Caco-2 (cell line): ENCODE data around the gene NAA80. TPM values are rescaled to one million over a fixed set of nuclear protein-coding genes. Genes with fewer than 3 reads are reported as not detected.

Source experiments
- BruUV-seq: library from RNA; stranded (reverse); fragments of 400-500 nt; replicated peaks from 2 replicates; lab custom pipeline; 2021; lab: Mats Ljungman, UMichigan
- CTCF ChIA-PET: fragments of 300-600 bp; sonication (Branson Sonifier 250); formaldehyde crosslinking; loops from one replicate; lab custom pipeline; 2022; ENCODE audit warnings: antibody characterized with exemption; lab: Charles Lee
- POLR2A ChIA-PET: fragments of 300-600 bp; sonication (Branson Sonifier 250); formaldehyde crosslinking; loops from one replicate; lab custom pipeline; 2022; ENCODE audit warnings: antibody characterized with exemption; lab: Charles Lee
- DNase-seq, 2 experiments: peaks; one replicate each; pipeline versions ENCODE4 v3.0.0 to v3.0.0-alpha.2; 2020 to 2022
- H3K27me3 ChIP-seq: replicated peaks from 2 replicates; pipeline ENCODE4 v1.6.0; 2011; ENCODE audit warnings: low read length; ENCODE audit not compliant: control insufficient read depth, insufficient read depth
- H3K36me3 ChIP-seq: 2 replicates; pipeline ENCODE4 v1.5.1; 2011; ENCODE audit warnings: low read length; ENCODE audit not compliant: control insufficient read depth, insufficient read depth
- H3K4me1 ChIP-seq: fragments of 250-450 bp; sonication (Bioruptor Pico); 2 replicates; pipeline ENCODE4 v1.5.1; 2020; ENCODE audit warnings: mild to moderate bottlenecking
- H3K4me3 ChIP-seq: 2 replicates; pipeline ENCODE4 v1.5.1; 2011; ENCODE audit warnings: low read depth, mild to moderate bottlenecking, control low read depth, low read length
- H3K9me3 ChIP-seq: fragments of 250-450 bp; sonication (Bioruptor Pico); 2 replicates; pipeline ENCODE4 v1.5.1; 2020; ENCODE audit warnings: mild to moderate bottlenecking, moderate library complexity
- H3K27ac Mint-ChIP-seq: one replicate; pipeline ENCODE4 v1.8.0; 2022; ENCODE audit warnings: mixed read lengths; ENCODE audit not compliant: unreplicated experiment
- H3K27me3 Mint-ChIP-seq: one replicate; pipeline ENCODE4 v1.8.0; 2022; ENCODE audit warnings: mixed read lengths; ENCODE audit not compliant: insufficient read depth, unreplicated experiment
- H3K36me3 Mint-ChIP-seq: one replicate; pipeline ENCODE4 v1.8.0; 2022; ENCODE audit warnings: mild to moderate bottlenecking, mixed read lengths; ENCODE audit not compliant: insufficient read depth, unreplicated experiment
- H3K4me1 Mint-ChIP-seq: one replicate; pipeline ENCODE4 v1.8.0; 2022; ENCODE audit warnings: low read depth, mixed read lengths; ENCODE audit not compliant: unreplicated experiment
- H3K4me3 Mint-ChIP-seq: one replicate; pipeline ENCODE4 v1.8.0; 2022; ENCODE audit warnings: mild to moderate bottlenecking, moderate library complexity, mixed read lengths; ENCODE audit not compliant: unreplicated experiment
- H3K9me3 Mint-ChIP-seq: one replicate; pipeline ENCODE4 v1.8.0; 2022; ENCODE audit warnings: mixed read lengths; ENCODE audit not compliant: unreplicated experiment
- intact Hi-C: fragments of 100-400 bp; cut with micrococcal nuclease; formaldehyde crosslinking; loops from one replicate; pipeline ENCODE4 v1.10.0; 2022; ENCODE audit not compliant: unreplicated experiment
- total RNA-seq: library from RNA; stranded (reverse); gene quantifications from 2 replicates; pipeline ENCODE4 v1.2.3, GENCODE V29; 2022
- TF ChIP-seq, protein P1 (sequence below), 2 experiments: fragments of 200-600 bp in 1 of 2; IDR thresholded peaks; 1 replicate in 1 of 2; 2 replicates in 1 of 2; pipeline versions ENCODE4 v1.5.1 to v1.8.0; 2011 to 2022; ENCODE audit warnings: antibody characterized with exemption in 1 of 2, control low read depth in 1 of 2, inconsistent platforms in 1 of 2, low read depth in 1 of 2, low read length in 1 of 2, mild to moderate bottlenecking in 1 of 2, moderate library complexity in 1 of 2; ENCODE audit not compliant: insufficient read depth in 1 of 2, severe bottlenecking in 1 of 2, unreplicated experiment in 1 of 2

Gene NAA80
- total RNA-seq, 1 experiment from 2014 or later: 8.2 TPM

DNA sequence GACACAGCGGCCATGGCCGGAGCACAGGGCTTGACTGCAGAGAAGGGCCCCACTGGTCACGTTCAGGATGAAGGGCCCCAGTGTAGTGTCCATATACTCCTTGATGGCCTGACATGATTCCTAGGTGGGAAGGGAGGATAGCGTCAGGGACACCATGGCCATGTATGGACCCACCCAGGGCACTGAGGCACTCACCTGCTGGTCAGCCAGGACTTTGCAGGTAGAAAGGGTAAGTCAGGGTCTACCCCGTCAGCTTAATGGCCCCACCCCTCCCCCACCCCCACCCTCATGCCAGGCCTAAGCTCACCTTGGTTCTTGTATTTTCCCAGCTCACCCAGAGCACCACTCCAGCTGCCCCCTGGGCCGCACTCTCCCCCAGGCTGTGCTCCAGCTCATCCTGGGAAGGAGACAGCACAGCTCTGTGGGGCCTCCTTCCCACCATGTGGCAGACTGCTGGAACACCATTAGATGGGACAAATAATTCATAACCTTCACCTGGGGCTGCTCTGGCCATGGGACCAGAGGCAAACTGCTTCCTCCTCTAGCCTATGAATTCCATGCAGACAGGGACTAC is 1.6 kb upstream of the NAA80 start:
- Mint-ChIP-seq H3K27ac (peak overlapping the region; percentile 95), H3K9me3 (no peaks in the 10 kb centered on the region), H3K36me3 (peaks cover 11% of the 10 kb centered on the region), H3K4me3 (peak overlapping the region; percentile 97), H3K27me3 (no peaks in the 10 kb centered on the region), H3K4me1 (peaks cover 11% of the 10 kb centered on the region)
- H3K36me3 ChIP-seq: no peaks in the 10 kb centered on the region; the same call in 1 of the 2 replicates
- TF ChIP-seq, protein P1, sequence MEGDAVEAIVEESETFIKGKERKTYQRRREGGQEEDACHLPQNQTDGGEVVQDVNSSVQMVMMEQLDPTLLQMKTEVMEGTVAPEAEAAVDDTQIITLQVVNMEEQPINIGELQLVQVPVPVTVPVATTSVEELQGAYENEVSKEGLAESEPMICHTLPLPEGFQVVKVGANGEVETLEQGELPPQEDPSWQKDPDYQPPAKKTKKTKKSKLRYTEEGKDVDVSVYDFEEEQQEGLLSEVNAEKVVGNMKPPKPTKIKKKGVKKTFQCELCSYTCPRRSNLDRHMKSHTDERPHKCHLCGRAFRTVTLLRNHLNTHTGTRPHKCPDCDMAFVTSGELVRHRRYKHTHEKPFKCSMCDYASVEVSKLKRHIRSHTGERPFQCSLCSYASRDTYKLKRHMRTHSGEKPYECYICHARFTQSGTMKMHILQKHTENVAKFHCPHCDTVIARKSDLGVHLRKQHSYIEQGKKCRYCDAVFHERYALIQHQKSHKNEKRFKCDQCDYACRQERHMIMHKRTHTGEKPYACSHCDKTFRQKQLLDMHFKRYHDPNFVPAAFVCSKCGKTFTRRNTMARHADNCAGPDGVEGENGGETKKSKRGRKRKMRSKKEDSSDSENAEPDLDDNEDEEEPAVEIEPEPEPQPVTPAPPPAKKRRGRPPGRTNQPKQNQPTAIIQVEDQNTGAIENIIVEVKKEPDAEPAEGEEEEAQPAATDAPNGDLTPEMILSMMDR (IDR thresholded peaks at IDR 0.05; ENCODE audit: insufficient read depth in 1 of 2, low read depth in 1 of 2, low read length in 1 of 2, severe bottlenecking in 1 of 2, unreplicated experiment in 1 of 2): no peak
- no peak overlapping the region; the same call in 1 of the 2 replicates for H3K4me3 ChIP-seq
- CTCF ChIA-PET: no interaction called here
- H3K4me1 ChIP-seq: peaks cover 20% of the 10 kb centered on the region
- H3K9me3 ChIP-seq: no peaks in the 10 kb centered on the region
- BruUV-seq: no TSS peak
- intact Hi-C loops: no loop called here
- peak in 1 of 2 experiments; percentile 33 for DNase-seq
- no peaks in the 10 kb centered on the region for H3K27me3 ChIP-seq
- POLR2A ChIA-PET: interaction anchor here (0.6 kb wide), 1 partner anchor 42 kb away, joined by 7 read pairs; no protein-coding TSS in a partner anchor

DNA sequence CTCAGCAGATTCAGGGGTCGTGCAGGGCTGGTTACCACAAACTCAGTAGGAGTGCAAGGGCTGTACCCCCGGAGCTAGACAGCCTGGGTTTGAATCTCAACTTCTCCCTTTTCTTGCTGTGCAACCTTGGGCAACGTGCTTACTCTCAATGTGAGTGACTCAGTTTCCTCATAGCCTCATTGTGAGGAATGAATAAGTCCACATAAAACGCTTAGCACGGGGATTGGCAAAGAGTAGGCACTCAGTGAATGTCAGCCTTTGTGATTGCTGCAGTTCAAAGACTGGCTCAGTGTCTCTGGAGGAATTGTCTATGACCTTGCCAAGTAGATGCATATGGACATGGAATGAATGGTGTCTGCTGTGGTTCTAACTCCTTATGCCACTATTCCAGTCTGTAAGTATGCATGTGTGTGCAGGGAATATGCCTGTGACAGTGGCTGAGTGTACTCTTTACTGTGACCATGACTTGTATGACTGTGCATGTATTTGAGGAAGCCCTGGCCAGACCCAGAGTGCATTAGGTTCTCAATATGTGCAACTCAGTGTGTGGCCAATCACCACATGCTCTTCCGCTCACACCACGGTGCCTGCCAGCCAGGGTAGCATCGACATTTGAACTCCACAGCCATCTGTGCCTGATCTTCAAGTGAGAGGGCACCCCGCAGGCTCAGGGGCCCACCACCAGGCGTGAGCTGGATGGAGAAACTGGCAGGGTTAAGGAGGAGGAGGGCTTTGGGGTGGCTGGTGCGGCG is 900 bp upstream of the NAA80 start:
- CTCF ChIA-PET: interaction anchor here (0.7 to 1.3 kb wide), 7 partner anchors 15 to 108 kb away, joined by 3 to 8 read pairs (median 4); no protein-coding TSS in a partner anchor

More for the DNA sequence above, 900 bp upstream of the NAA80 start:
- Histone ChIP-seq H3K4me3 (peak overlapping the region; percentile 39), H3K27me3 (no peaks in the 10 kb centered on the region), H3K36me3 (no peaks in the 10 kb centered on the region; the same call in 1 of the 2 replicates), H3K9me3 (no peaks in the 10 kb centered on the region), H3K4me1 (peaks cover 20% of the 10 kb centered on the region)
- BruUV-seq: TSS peak; percentile 95
- H3K4me3 Mint-ChIP-seq: peak overlapping the region; percentile 97
- peaks cover 11% of the 10 kb centered on the region for H3K36me3 Mint-ChIP-seq
- H3K27ac Mint-ChIP-seq: peak overlapping the region; percentile 95
- no peaks in the 10 kb centered on the region for H3K9me3 Mint-ChIP-seq
- intact Hi-C loops: loop anchor here (1.0 to 2.0 kb wide), 4 partner anchors 19 to 63 kb away; partner anchors contain the start of gene GNAI2
- POLR2A ChIA-PET: interaction anchor here (0.6 to 1.4 kb wide), 8 partner anchors 10 to 1282 kb away, joined by 3 to 17 read pairs (median 6); partner anchors contain the start of genes DALRD3 and GNAI2
- no peaks in the 10 kb centered on the region for H3K27me3 Mint-ChIP-seq
- peak in 1 of 2 experiments; percentile 35 for DNase-seq
- H3K4me1 Mint-ChIP-seq: peaks cover 11% of the 10 kb centered on the region
- TF ChIP-seq, protein P1 (IDR thresholded peaks at IDR 0.05; ENCODE audit: insufficient read depth in 1 of 2, low read depth in 1 of 2, low read length in 1 of 2, severe bottlenecking in 1 of 2, unreplicated experiment in 1 of 2): no peak
